Measurements from ENCODE around the gene ZNF691. TPM values are rescaled to one million over a fixed set of nuclear protein-coding genes. Genes with fewer than 3 reads are reported as not detected.

Gene ZNF691
- total and polyA plus RNA-seq, 2 donors from 2014 or later, result 11.7 to 17.3 TPM

- Histone ChIP-seq H3K27me3 (ENCODE audit: control insufficient read depth, insufficient read depth, low read length) (no peaks in the 10 kb centered on the region), H3K4me3 (ENCODE audit: low read length in 3 of 3) (no peak overlapping the region), H3K9me3 (ENCODE audit: control insufficient read depth in 2 of 3, insufficient read depth in 1 of 3, low read length in 3 of 3) (no peaks in the 10 kb centered on the region), H3K9ac (ENCODE audit: low read length in 3 of 3) (no peak overlapping the region), H3K27ac (ENCODE audit: low read depth in 2 of 2, low read length in 2 of 2) (no peak overlapping the region), H3K36me3 (ENCODE audit: control insufficient read depth in 2 of 3, insufficient read depth in 3 of 3, low read length in 3 of 3) (peaks cover 0 to 10% (median 3%) of the 10 kb centered on the region in 3 donors), H3K4me1 (ENCODE audit: control insufficient read depth in 2 of 3, insufficient read depth in 2 of 3, low read depth in 1 of 3, low read length in 3 of 3) (no peaks in the 10 kb centered on the region)
- no peak for DNase-seq
- FAIRE-seq, result no peak
- no peak for TF ChIP-seq CTCF (IDR thresholded peaks at IDR 0.05; ENCODE audit: borderline replicate concordance, extremely low read depth, insufficient read depth)
- intact Hi-C loops (cut with DNase I), result no loop called here
Measured at GRCh38 chr1:42841010-42841409, 5.4 kb upstream of the ZNF691 start.

GRCh38 chr1:42841440-42842147 is 4.8 kb upstream of the ZNF691 start:
- no peak overlapping the region for H3K4me3 ChIP-seq (ENCODE audit: low read length in 3 of 3)
- no peak for TF ChIP-seq CTCF (IDR thresholded peaks at IDR 0.05; ENCODE audit: borderline replicate concordance, extremely low read depth, insufficient read depth)
- no peaks in the 10 kb centered on the region for H3K27me3 ChIP-seq (ENCODE audit: control insufficient read depth, insufficient read depth, low read length)
- DNase-seq, result no peak
- no peaks in the 10 kb centered on the region for H3K4me1 ChIP-seq (ENCODE audit: control insufficient read depth in 2 of 3, insufficient read depth in 2 of 3, low read depth in 1 of 3, low read length in 3 of 3)
- intact Hi-C loops (cut with DNase I), result no loop called here
- H3K9me3 ChIP-seq (ENCODE audit: control insufficient read depth in 2 of 3, insufficient read depth in 1 of 3, low read length in 3 of 3), result no peaks in the 10 kb centered on the region
- H3K36me3 ChIP-seq (ENCODE audit: control insufficient read depth in 2 of 3, insufficient read depth in 3 of 3, low read length in 3 of 3), result peaks cover 0 to 10% (median 3%) of the 10 kb centered on the region in 3 donors
- no peak overlapping the region for H3K27ac ChIP-seq (ENCODE audit: low read depth in 2 of 2, low read length in 2 of 2)
- H3K9ac ChIP-seq (ENCODE audit: low read length in 3 of 3), result no peak overlapping the region
- FAIRE-seq, result no peak

DNA sequence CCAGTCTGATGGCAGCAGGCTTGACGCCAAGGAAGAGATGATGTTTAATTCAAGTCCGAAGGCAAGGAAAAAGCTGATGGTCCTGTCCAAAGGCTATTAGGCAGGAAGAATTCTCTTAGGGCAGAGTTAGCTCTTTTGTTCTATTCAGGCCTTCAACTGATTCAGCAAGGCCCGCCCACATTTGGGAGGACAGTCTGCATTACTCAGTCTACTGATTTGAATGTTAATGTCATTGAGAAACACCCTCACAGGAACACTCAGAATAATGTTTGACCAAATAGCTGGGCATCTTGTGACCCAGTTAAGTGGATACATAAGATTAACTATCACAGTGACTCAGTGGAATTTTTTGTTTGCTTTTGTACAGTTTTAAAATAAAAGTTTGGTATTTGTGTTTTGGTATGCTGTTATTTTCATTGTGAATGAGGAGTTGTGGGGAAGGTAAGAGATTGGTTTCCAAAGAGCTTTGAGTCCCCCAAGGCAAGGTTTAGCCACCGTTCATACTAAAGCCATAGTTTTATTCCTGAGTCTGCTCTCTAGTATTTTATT is 1.7 kb upstream of the ZNF691 start:
- TF ChIP-seq CTCF (IDR thresholded peaks at IDR 0.05; ENCODE audit: borderline replicate concordance, extremely low read depth, insufficient read depth), result no peak
- Histone ChIP-seq H3K36me3 (ENCODE audit: control insufficient read depth in 2 of 3, insufficient read depth in 3 of 3, low read length in 3 of 3) (peaks cover 2 to 6% (median 5%) of the 10 kb centered on the region in 3 donors), H3K9ac (ENCODE audit: low read length in 3 of 3) (no peak overlapping the region), H3K4me1 (ENCODE audit: control insufficient read depth in 2 of 3, insufficient read depth in 2 of 3, low read depth in 1 of 3, low read length in 3 of 3) (peaks cover 0 to 9% (median 6%) of the 10 kb centered on the region in 3 donors), H3K27me3 (ENCODE audit: control insufficient read depth, insufficient read depth, low read length) (no peaks in the 10 kb centered on the region), H3K9me3 (ENCODE audit: control insufficient read depth in 2 of 3, insufficient read depth in 1 of 3, low read length in 3 of 3) (no peaks in the 10 kb centered on the region), H3K4me3 (ENCODE audit: low read length in 3 of 3) (no peak overlapping the region), H3K27ac (ENCODE audit: low read depth in 2 of 2, low read length in 2 of 2) (no peak overlapping the region)
- DNase-seq (no peak), FAIRE-seq (no peak)
- intact Hi-C loops (cut with DNase I), result no loop called here

Measured in kidney (tissue), 14 donors.